Spinal cord (tissue), 10 donors: ENCODE measurements around the gene CUX1. TPM values are rescaled to one million over a fixed set of nuclear protein-coding genes. Genes with fewer than 3 reads are reported as not detected.

Experiments
- DNase-seq, 6 donors: peaks; one replicate each; pipeline versions ENCODE4 v3.0.0 to v3.0.0-alpha.2; 2013 to 2015; ENCODE audit warnings: low spot score in 6 of 6, low read depth in 4 of 6
- H3K27ac ChIP-seq: one replicate; pipeline ENCODE4 v1.5.1; 2013; ENCODE audit warnings: low read depth, low read length, control low read depth
- H3K27me3 ChIP-seq: one replicate; pipeline ENCODE4 v1.6.1; 2013; ENCODE audit warnings: low read length; ENCODE audit not compliant: control insufficient read depth, insufficient read depth
- H3K36me3 ChIP-seq: one replicate; pipeline ENCODE4 v1.6.1; 2013; ENCODE audit warnings: low read length; ENCODE audit not compliant: control insufficient read depth, insufficient read depth
- H3K4me1 ChIP-seq: one replicate; pipeline ENCODE4 v1.6.1; 2013; ENCODE audit warnings: low read length; ENCODE audit not compliant: control insufficient read depth, insufficient read depth
- H3K4me3 ChIP-seq: one replicate; pipeline ENCODE4 v1.5.1; 2013; ENCODE audit warnings: low read depth, low read length, control low read depth
- H3K9me3 ChIP-seq: one replicate; pipeline ENCODE4 v1.6.1; 2013; ENCODE audit warnings: low read length; ENCODE audit not compliant: control insufficient read depth, insufficient read depth
- WGBS: methylation state at CpG from one replicate; pipeline ENCODE4 v1.1.5; 2013; ENCODE audit warnings: missing lambda C conversion rate; ENCODE audit not compliant: insufficient coverage; 5-methylcytosine and 5-hydroxymethylcytosine counted together
- polyA plus RNA-seq, 2 donors: library from polyadenylated mRNA; unstranded; fragments of 120-200 nt; gene quantifications; one replicate each; pipeline ENCODE4 v1.2.1, GENCODE V29; 2013; ENCODE audit not compliant: insufficient read length in 2 of 2
- total RNA-seq, 2 donors: library from RNA; depleted of rRNA in 1 of 2; stranded (reverse); fragments of 120-200 nt in 1 of 2; fragments of >200 nt in 1 of 2; gene quantifications; one replicate each; pipeline versions ENCODE4 v1.2.3 to v1.2.4, GENCODE V29; 2013 to 2014
- donor health status: healthy.

The CUX1 gene
- total and polyA plus RNA-seq, 4 donors, result 45.1 to 111 (median 76.1) TPM

DNA sequence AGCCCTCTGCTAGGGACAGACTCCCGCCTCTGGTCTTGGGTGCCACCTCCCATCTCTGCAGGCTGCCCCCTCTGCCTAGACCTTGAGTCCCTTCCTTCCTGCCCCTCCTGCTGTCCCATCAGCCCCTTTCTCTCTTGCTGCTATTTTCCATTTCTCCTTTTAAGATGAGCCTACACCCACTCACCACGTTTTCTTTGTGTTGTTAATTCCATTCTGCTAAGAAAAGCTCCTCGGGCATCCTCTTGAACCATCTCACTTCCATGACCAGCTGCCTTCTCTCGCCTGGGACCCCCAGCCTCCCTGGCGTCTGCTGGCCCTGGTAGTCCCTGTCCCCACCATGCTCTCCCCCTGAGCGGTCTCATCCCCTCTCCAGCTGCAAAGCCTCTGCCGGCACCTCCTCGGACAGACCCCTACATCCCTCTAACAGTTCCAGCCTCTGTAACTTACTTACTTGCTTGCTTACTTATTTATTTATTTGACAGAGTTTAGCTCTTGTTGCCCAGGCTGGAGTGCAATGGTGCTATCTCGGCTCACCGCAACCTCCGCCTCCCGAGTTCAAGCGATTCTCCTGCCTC, 373.4 kb downstream of the CUX1 start:
- H3K4me3 ChIP-seq, result no peak overlapping the region
- no peaks in the 10 kb centered on the region for H3K27me3 ChIP-seq
- 83% methylated on average over 5 of the region's 13 CpGs for whole genome bisulfite sequencing
- H3K4me1 ChIP-seq, result peaks cover 6% of the 10 kb centered on the region
- peaks cover 66% of the 10 kb centered on the region for H3K36me3 ChIP-seq
- DNase-seq, result no peak
- H3K27ac ChIP-seq, result no peak overlapping the region
- no peaks in the 10 kb centered on the region for H3K9me3 ChIP-seq

DNA sequence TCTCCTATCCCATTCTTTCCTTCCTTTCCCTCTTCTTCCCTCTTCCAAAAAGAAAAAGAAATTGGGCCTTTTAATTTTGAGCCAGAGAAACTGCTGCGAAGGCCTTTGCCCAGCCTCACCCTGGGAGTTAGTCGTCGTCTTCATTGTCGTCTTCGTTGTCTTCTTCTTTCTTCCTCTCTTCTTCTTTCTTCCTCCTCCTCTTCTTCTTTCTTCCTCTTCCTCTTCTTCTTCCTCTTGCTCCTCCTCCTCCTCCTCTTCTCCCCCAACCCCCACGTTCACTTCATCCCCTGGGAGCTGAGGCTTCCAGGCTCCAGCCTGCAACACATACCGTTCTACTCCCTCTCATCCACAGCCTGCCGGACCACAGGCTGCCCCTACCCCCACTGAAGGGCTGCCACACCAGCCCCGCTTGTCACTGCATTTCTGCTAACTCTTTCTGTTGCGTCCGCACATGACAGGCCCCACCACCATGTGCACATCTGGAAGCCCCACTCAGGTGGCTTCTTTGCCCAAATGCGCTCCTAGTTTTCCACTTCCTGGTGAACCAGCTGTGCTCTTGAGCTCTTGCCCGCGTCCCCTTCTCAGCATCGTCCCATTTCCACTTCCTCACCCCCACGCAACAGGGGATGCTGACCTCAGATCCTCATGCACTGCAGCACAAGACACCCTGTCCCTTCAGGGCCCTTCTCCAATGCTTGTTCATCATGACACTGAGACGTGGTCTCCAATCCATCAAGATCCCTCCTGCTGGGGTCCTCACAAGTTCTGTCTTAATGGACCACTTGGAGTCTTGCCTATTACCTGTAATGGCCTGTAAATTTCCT, 374.3 kb downstream of the CUX1 start:
- no peak overlapping the region for H3K27ac ChIP-seq
- 90% methylated on average over 17 of the region's 17 CpGs for WGBS
- no peak overlapping the region for H3K4me3 ChIP-seq
- H3K27me3 ChIP-seq, result no peaks in the 10 kb centered on the region
- peaks cover 6% of the 10 kb centered on the region for H3K4me1 ChIP-seq
- H3K36me3 ChIP-seq, result peaks cover 70% of the 10 kb centered on the region
- DNase-seq, result no peak
- H3K9me3 ChIP-seq, result no peaks in the 10 kb centered on the region

DNA sequence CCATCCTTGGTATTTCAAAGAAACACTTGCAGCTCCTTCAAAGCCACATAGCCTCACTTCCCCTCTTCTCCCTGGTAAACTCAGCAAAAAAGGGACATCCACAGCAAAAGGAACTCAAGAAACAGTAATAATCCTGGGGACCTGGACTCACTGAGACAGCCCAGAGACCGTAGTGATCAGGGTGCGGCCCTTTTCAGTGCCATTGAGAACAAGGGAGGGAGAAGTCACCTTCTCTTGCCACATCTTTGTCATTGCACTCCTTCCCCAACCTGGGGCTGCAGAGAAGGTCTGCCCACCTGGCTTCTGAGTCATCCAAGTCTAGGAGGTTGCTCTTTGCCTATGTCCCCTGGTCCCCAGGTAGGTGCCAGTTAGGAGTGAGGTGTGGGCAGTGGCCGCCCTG, 375.4 kb downstream of the CUX1 start:
- WGBS, result 91% methylated on average over 2 of the region's 3 CpGs
- Histone ChIP-seq H3K9me3 (no peaks in the 10 kb centered on the region), H3K4me3 (no peak overlapping the region), H3K36me3 (peaks cover 74% of the 10 kb centered on the region), H3K4me1 (peaks cover 6% of the 10 kb centered on the region), H3K27me3 (no peaks in the 10 kb centered on the region), H3K27ac (no peak overlapping the region)
- DNase-seq, result no peak

GRCh38 chr7:102193806-102194205, 376.4 kb downstream of the CUX1 start:
- Histone ChIP-seq H3K27ac (no peak overlapping the region), H3K4me3 (no peak overlapping the region), H3K36me3 (peaks cover 72% of the 10 kb centered on the region), H3K9me3 (no peaks in the 10 kb centered on the region), H3K4me1 (peaks cover 4% of the 10 kb centered on the region), H3K27me3 (no peaks in the 10 kb centered on the region)
- WGBS, result 95% methylated on average over 8 of the region's 8 CpGs
- DNase-seq, result no peak

DNA sequence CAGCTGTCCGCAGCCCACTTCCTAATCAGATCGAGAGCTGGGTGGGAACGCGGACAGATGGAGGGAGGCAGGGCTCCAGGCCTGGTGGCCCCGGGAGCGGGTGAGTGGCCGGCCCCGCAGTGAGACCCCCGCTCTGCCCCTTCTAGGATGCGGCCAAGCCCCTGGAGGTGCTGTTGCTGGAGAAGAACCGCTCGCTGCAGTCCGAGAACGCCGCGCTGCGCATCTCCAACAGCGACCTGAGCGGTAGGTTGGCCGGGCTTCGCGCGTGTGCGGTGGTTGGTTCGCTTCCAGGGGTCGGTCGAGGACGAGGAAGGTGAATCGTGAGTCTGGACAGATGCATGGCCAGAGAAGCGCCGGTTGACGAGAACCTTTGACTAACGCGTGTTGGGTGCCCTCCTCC, 377.9 kb downstream of the CUX1 start:
- DNase-seq, result no peak
- Histone ChIP-seq H3K27me3 (no peaks in the 10 kb centered on the region), H3K27ac (no peak overlapping the region), H3K9me3 (no peaks in the 10 kb centered on the region), H3K4me1 (peaks cover 3% of the 10 kb centered on the region), H3K4me3 (no peak overlapping the region), H3K36me3 (peaks cover 67% of the 10 kb centered on the region)
- WGBS, result 95% methylated on average over 29 of the region's 34 CpGs

DNA sequence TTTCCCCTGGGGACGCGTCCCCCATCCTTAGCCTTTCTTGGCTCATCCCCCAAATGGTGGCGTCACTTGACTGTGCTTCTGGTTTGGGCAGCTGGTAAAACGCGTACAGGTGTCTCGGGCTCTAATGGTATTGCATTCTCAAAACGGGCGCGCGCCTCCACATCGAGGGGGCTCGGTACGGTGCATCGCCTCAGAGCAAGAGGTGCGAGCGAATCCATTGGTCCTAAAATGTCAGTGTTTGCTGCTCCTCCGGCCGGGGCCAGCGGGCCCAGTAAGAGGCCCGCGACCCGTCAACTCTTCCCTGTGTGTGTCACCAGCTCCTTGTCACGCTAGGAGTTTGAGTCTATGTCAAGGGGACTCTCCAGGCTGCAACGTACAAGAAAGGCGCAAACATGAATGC, 378.6 kb downstream of the CUX1 start:
- no peaks in the 10 kb centered on the region for H3K9me3 ChIP-seq
- no peaks in the 10 kb centered on the region for H3K27me3 ChIP-seq
- H3K36me3 ChIP-seq, result peaks cover 67% of the 10 kb centered on the region
- no peak for DNase-seq
- H3K4me1 ChIP-seq, result peaks cover 3% of the 10 kb centered on the region
- WGBS, result 95% methylated on average over 24 of the region's 25 CpGs
- H3K27ac ChIP-seq, result no peak overlapping the region
- H3K4me3 ChIP-seq, result no peak overlapping the region

DNA sequence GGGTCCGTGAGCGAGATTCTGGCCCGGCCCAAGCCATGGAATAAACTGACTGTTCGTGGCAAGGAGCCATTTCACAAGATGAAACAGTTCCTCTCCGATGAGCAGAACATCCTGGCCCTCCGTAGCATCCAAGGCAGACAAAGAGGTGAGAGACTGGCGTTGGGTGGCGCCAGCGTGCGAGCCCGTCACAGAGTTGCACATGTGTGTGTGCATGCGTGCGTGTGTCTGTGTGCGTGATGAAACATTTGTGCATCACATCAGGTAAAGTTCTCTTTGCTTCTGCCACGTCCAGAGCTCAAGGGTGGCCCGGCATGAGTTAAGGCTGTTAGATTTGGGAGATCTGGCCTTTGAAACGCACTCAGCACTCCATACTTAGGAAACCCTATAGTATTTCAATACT, 379.7 kb downstream of the CUX1 start:
- Histone ChIP-seq H3K4me1 (no peaks in the 10 kb centered on the region), H3K4me3 (no peak overlapping the region), H3K9me3 (no peaks in the 10 kb centered on the region), H3K27ac (no peak overlapping the region), H3K36me3 (peaks cover 71% of the 10 kb centered on the region), H3K27me3 (no peaks in the 10 kb centered on the region)
- 96% methylated on average over 14 of the region's 17 CpGs for WGBS
- DNase-seq, result no peak

GRCh38 chr7:102197599-102197998, 380.2 kb downstream of the CUX1 start:
- Histone ChIP-seq H3K4me1 (no peaks in the 10 kb centered on the region), H3K4me3 (no peak overlapping the region), H3K9me3 (no peaks in the 10 kb centered on the region), H3K27me3 (no peaks in the 10 kb centered on the region), H3K27ac (no peak overlapping the region), H3K36me3 (peaks cover 72% of the 10 kb centered on the region)
- DNase-seq, result no peak
- WGBS, result 100% methylated on average over 4 of the region's 12 CpGs

- Histone ChIP-seq H3K4me3 (no peak overlapping the region), H3K27ac (no peak overlapping the region), H3K4me1 (no peaks in the 10 kb centered on the region), H3K27me3 (no peaks in the 10 kb centered on the region), H3K9me3 (no peaks in the 10 kb centered on the region), H3K36me3 (peaks cover 76% of the 10 kb centered on the region)
- DNase-seq, result no peak
- 79% methylated on average over 8 of the region's 14 CpGs for WGBS
Measured at GRCh38 chr7:102198417-102198956, 381.1 kb downstream of the CUX1 start.

GRCh38 chr7:102201576-102201975, 384.1 kb downstream of the CUX1 start:
- Histone ChIP-seq H3K36me3 (peaks cover 79% of the 10 kb centered on the region), H3K4me1 (peaks cover 8% of the 10 kb centered on the region), H3K9me3 (no peaks in the 10 kb centered on the region), H3K4me3 (no peak overlapping the region), H3K27me3 (no peaks in the 10 kb centered on the region), H3K27ac (no peak overlapping the region)
- DNase-seq, result no peak
- 94% methylated on average over 26 of the region's 27 CpGs for WGBS
